ENCODE results near the gene FBF1.

The FBF1 gene

DNA sequence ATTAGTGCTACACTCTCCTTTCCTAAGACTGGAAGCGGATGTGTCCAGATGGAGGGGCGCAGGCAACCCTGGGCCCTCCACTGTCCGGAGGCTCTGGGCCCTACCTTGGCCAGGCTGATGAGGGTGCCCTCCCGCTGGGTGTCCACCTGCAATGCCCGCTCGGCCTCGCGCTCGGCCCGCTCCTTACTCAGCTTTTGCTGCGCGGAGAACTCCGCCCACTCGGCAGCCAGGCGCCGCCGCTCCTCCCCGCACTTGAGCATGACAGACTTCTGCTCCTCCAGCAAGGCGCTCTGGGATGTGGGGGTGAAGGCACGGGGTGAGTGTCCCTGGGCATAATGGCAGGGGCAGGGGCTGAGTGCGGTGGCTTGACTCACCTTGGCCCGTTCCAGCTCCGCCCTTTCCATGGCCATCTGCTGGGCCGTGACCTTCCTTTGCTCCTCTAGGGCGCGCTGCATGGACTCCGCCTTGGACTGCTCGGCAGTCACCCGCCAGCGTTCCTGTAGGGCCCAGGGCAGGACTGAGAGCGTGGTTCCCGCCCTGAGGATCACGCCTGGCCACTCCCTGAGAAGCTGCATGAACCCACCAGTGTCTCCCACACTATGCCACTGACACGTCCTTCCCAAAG is 26.1 kb downstream of the FBF1 start:
- DNase-seq (ENCODE audit: low read depth), result no peak

DNA sequence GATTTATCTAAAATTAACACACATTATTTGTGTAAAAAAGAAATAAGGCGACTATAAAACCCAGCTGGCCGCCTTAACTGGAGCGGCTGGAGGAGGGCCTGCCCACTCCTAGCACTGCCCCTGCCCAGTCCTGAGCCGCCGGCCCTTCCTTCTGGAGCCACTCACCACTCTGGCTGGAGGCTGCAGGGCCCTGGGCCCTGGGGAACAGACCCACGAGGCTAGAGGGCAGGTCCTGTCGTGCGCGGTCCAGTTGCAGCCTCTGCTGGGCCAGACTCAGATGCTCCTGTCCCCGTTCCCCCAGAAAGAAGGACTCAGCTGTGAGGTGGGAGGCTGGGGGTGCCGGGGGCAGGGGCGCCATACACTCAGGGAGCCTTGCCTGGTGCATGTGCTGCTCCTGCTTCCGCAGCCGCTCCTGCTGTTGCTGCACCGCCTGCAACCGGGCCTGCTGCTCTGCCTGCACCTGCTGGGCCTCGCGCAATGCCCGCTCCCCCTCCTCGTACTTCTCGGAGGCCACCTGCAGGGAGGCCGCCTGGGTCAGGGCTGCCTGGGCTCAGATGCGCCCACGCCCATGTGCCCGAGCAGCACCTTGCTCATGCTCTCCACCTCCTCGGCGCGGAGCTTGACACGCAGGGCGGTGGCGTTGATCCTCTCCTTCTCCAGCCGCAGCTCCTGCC is 27.2 kb downstream of the FBF1 start:
- no peak for DNase-seq (ENCODE audit: low read depth)

DNA sequence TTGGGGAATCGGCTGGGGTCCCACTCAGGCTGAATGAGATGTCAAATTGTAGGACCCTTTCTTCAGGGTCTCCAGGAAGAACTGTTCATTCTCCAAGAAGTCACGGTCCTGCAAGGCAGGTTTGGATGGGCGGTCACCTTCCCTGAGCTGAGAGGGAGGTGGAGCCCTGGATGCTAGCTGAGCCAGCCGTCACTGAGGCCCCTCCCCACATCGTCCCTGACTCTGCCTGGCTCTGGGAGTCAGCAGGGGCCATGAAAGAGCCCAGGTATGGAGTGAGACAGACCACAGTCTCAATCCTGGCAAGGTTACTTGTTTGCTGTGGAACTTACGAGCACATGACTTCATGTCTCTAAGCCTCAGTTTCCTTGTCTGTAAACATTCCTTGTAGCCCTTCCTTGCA is 30.1 kb downstream of the FBF1 start:
- DNase-seq (ENCODE audit: low read depth), result no peak

DNA sequence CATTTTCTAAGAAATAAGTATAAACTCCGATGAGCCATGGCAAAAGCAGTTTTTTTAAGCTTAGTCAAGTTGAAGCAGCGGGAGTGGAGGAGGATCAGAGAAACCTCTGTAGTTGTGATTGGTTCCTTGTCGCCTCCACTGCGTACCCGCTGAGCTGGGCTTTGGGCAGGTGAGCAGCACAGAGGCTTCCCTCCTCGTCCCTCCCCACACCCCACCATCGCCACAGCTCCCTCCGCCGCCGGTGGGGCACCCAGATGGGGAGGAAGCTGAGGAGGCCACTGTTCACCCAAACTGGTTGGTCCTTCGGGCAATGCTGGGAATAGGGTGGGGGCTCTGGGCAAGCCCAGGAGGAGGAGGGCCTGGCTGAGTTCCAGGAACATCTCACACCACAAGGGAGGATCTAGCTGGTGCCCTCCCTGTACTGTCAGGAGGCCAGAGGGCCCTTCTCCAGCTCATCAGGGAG is 31.0 kb downstream of the FBF1 start:
- DNase-seq (ENCODE audit: low read depth), result no peak

DNA sequence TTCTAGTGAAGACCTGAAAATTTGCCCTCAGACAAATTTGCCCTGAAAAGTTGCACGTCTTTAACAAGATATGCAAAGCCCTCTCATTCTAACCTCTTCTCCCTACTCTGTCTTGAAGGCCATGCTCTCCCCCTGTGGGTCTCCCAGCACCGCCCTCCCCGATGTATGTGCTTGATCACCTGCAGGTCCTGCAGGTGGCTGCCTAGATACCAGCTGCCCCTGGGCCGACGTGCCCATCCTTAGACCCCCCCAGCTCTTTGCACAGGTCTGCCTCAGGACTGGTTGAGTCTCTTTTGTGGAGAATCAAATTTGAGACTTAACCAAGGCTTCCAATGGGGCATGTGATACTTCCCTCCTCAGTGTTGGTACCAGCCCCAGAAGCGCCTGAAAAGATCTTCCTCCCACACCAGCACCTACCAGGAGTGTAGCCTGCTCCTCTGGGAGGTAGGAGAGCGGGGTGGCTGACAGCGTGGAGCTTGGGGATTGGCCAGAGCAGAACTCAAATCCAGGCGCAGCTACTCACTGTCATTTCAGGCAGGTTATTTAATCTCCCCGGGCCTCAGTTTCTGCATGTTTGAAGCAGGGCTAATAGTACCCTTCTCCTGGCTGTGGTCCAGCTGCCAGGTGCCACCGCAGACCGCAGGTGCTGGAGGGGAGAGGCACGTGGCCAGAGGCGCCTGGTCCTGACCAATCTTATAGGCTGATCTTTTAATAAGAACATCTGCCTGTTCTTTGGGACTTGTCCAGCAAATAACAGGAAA is 31.6 kb downstream of the FBF1 start:
- DNase-seq (ENCODE audit: low read depth), result no peak

DNA sequence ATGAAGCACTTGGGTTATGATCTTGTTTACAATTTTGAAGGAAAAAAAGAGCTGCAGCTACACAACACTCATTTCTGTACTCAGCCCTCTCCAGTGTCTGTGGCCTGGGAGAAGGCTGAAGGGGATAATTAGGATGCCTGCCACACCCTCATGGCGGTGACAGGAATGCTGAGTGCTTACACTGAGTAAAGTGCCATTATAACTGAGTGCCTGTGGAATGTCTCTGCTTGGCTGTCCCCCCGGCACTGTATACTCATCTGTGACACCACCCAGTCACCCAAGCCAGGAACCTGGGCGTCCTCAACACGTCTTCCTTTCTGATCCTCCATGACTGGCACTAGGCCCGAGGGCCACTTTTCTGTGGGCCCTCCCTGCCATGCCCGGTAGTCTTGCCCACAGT is 32.6 kb downstream of the FBF1 start:
- DNase-seq (ENCODE audit: low read depth), result no peak

DNA sequence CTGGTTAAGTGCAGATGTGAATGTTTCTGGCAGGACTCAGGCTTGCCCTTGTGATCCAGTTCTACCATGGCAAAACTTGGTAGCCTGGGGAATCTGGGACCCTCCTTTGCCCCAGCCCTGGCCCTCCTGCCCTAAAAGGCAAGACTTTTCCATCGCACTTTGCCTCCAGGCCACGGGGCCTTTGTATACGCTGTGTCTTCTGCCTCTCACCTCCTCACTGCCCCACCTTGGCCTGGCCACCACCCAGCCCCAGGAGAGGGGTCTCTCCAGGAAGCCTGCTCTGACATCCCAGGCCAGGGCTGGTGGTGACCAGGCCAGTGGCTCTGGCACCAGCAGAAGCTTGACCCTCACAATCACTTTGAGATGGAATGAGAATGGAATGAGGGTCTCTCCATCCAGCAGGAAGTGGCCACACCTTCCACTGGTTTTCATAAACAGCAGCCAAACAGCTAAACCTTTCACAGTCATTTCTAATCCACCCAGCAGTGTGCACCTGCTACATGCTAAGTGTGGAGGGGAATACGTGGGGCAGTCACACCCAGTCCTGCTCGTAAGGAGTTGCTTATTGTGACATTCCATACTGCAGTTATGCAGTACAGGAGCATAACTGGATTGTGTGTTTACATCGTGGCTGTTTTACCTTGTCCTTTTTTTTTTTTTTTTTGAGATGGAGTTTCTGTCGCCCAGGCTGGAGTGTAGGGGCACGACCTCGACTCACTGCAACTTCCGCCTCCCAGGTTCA is 34.5 kb downstream of the FBF1 start:
- no peak for DNase-seq (ENCODE audit: low read depth)

DNA sequence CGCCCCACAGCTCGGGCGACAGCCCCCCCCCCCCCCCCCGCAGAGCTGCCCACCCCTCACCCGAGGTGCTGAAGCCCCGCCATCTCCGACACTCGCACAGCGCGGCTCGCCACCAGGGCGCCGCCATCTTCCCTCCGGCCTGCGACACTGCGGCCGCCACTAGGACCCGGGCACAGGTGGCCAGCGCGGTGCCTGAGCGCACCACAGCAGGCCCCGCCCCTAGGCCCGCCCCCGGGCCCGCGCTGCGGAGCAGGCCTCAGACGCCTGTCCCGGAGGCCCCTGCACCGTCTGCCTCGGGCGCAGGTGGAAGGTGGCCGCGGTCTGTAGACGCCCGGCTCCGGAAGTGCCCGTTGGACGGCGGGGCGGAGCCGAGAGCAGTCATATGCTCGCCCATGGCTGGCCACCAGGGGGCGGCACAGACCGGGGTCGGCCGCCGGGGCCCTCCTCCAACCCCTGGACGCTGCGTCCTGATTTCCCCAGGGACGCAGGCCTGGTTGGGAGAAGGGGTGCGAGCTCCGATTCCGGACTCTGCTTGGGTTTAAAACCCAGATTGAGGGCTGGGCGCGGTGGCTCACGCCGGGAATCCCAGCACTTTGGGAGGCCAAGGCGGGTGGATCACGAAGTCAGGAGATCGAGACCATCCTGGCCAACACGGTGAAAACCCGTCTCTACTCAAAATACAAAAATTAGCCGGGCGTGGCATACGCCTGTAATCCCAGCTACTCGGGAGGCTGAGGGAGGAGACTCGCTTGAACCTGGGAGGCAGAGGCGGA is 35.9 kb downstream of the FBF1 start, which contains the start of gene MRPL38:
MRPL38 (minus strand) TSS at position 136 of the 773 bp plus-strand sequence; CDS start at position 127, 9 bp downstream.
- DNase-seq (ENCODE audit: low read depth), result peak; percentile 64

DNA sequence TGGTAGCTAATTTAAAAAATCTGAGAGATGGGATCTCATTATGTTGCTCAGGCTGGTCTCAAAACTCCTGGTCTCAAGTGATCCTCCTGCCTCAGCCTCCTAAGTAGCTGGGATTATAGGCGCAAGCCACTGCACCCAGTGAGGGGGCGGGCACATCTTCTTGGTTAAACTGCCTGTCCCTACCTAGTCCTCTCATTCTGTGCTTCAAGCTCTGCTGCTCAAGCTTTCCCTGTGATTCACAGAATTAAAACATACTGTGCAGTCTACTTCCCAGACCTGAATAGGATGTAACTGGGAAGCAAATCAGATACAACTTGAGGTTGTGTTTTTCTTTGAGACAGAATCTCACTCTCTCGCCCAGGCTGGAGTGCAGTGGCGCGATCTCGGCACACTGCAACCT is 38.4 kb downstream of the FBF1 start:
- no peak for DNase-seq (ENCODE audit: low read depth)

DNA sequence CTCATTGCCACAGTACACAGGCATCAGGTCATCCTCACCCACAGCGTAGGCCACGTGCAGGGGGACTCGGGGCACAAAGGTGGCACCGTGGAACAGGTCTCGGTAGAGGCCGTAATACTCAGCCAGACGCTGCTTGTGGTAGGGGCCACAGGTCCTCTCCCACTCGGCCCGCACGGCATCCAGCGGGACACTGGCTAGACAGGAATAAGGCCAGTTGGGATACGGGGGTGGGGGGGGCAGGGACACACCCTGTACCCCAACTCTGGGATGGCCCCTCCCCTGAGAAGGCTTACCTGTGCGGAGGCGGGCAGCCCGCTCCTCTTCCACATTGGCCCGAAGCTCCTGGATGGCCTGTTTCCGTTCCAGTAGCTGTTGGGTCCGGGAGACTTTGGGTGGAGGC is 39.1 kb downstream of the FBF1 start:
- no peak for DNase-seq (ENCODE audit: low read depth)

DNA sequence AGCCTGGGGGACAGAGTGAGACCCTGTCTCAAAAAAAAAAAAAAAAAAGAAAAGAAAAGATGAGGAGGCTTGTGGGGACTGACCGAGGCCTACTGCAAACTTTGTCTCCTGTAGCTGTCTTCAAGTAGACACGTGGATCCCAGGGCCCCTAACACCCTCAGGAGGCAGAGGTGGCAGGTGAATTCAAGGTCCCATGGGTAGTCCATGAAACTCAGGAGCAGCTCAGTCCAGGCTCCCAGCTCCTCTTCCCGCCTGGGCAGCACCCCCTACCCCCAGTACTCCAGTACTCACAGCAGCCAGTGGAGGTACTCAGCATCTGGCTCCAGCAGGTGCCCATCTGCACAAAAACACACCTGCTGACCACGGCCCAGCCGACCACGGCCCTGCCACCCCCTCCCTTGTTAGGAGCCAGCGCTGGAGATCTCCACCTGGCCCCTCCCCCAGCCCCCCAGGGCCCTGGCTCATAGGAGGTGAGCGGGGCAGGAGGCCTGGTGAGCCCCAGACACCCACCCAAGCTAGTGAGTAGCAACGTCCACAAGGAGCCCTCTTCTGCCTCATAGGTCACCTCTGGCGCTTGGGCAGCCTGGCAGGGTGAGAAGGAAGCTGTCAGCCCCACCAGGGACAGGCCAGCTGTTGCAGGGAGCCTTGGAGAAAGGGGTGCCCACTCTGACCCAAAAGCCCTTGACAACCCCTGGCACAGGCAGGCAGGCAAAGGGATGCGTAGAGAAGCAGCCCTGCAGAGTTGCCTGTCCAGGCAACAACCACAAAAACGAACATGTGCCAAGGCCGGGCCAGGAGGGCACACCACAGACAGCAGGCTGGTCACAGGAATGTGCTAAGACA is 39.9 kb downstream of the FBF1 start:
- DNase-seq (ENCODE audit: low read depth), result no peak

DNA sequence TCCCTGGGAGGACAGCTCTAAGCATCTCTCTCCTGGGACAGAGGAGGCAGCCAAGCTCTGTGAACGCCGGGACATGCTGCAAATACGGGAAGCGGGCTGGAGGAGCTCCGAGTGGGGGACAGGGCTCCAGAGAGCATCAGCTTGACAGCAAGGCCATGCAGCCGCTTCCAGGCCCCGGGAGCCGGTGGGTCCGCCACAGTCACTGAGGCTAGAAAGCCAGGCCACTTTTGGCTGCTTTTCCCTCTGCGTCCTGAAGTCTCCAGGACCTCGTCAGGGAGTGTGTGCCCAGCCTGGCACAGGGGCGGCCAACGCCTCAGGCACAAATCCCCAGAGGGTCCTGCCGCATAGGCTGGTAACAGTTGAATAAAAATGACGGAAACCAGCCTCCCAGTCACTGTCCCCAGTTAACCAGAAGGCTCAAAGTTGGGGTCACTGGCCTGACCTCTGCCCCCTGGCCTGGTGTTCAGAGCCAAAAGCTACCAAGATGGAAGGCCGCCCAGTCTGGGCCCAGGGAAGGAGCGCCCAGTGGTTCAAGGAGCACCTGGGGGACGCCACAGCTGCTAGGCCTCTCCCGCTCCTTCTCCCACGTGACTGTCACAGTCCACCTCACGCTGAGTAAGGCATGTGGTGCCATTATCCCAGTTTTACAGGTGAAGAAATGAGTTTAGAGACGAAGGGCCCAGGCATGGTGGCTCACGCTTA is 40.9 kb downstream of the FBF1 start:
- DNase-seq (ENCODE audit: low read depth), result no peak

DNA sequence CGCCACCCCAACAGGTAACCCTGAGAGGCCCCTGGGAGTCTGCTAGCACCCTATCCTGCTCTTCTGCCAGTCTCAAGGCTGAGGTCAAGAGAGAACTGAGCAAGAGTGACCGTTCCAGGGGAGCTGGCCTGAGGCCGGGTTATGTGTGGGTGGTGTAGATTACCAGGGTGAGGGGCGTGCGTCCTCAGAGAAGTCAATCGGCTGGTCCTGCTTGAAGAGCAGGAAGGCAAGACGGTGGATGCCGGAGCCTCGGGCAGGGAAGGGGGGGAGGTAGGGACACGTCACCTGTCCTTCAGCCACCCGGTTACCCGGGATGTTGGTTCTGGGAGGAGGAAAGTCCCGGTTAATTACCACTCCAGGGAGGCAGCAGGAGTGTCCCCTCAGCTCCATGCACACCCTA is 41.5 kb downstream of the FBF1 start:
- no peak for DNase-seq (ENCODE audit: low read depth)

DNA sequence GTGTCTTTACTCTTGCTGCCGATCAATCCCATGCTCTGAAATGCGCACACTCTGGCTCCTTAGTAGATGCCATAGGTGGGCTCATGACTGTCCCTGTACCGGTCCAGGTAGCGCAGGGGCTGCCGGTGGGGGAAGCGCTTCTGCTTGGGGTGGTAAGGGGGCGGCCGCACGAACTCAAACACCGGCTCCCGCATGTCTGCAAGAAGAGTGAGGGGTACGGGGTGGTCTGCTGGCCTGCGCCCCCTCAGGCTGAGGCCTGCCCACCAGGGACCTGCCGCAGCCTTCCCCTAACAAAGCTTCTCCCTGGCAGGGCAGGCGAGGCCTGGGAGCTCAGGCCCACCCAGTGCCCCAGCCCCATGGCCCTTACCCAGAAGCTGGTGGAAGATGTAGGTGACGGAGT is 42.1 kb downstream of the FBF1 start:
- DNase-seq (ENCODE audit: low read depth), result no peak

DNA sequence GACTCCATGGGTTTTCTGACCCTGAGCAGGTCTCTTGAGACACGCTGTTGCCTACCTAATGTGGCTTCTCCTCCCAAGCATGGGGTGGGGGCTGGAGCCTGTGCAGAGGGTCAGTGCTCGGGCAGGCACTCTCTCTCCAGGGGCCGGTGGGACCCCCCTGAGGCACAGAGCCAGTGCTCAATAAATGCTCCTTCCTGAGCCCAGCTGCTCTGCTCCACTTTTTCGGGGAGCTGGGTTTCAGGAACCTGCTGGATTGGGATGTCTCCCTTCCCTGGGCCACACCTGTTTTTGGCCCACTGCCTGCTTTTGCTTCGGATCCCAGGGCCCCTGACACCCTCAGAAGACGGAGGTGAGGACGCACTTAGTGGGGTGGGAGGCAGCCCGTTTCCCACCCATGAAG is 42.8 kb downstream of the FBF1 start:
- DNase-seq (ENCODE audit: low read depth), result no peak

DNA sequence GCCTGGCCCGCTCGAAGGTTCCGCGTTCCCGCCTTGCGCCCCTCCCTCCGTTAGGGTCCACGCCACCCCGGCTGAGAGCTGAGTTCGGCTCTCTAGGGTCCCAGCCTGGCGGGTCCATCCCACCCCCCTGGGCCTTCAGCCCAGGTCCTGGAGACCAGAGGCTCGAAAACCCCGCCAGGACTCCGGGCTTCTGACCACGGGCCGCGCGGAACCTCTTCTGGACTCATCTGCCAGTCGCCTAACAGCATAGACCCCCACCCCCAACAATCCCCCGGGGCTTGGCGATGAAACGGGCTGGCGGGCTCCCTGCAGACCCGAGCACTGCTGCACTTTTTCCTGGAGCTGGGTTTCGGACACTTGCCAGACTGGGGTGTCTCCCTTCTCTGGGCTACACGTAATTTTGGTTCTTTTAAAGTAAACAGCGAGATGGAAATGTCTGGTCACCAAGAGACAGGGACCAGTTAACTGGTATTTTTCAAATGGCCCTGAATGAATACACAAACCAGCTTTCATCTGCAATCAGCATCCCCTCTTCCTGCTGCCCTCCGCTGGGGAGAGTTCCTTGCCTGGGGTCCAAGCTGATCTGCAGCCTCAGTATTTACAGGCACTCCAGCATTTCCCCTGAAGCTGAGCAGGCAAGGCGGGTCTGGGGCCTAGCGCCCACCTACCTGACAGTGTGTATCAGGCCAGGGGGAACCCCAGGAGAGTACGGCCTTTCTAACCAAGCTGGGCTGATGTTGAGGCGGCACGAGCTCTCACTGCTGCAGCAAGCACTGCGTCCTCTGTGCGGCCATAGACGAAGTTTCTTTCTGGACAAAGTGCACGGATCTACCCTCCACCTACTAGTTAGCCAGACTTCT is 43.5 kb downstream of the FBF1 start:
- no peak for DNase-seq (ENCODE audit: low read depth)

DNA sequence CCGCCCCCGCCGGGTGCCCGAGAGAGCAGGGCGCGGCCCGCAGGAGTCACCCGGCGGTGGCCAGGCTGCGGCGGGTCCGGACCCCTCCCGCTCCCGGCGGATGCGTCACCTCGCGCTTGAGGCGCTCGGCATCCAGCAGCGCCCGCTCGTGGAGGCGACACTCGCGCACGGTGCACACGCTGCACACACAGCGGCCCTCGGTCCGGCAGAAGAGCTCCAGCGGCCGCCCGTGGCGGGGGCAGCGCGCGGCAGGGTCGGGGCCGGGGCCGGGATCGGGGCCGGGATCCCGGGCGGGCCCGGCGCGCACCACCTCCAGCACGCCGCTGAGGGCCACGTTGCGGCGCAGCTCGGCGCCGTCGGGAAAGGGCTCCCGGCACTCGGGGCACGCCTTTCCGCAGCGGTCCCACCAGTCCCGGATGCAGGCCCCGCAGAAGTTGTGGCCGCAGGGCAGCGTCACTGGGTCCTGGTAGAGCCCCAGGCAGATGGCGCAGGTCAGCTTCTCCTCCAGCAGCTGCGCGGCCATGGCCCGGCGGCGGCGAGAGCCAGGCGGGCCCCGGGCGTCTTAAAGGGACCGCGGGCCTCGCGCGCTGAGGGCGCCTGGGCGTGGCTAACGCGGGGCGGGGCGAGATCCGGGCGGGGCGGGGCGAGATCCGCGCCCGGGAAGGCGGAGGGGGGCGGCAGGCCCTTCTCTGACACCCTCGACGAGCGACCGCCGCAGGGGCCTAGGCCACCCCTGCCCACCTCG is 44.3 kb downstream of the FBF1 start, which contains the start of gene TRIM65:
TRIM65 (minus strand) TSS at position 537 of the 745 bp plus-strand sequence; CDS start at position 523, 14 bp downstream.
- DNase-seq (ENCODE audit: low read depth), result peak; percentile 23

Data from HS-27A (cell line).